ENCODE data around the gene STAT4. TPM values are rescaled to one million over a fixed set of nuclear protein-coding genes. Genes with fewer than 3 reads are reported as not detected.

The STAT4 gene
- total RNA-seq, 1 experiment from 2014 or later, result 0.44 TPM

GRCh38 chr2:191189112-191189635, 38.4 kb upstream of the STAT4 start:
- CTCF ChIA-PET, result no interaction called here
- Mint-ChIP-seq H3K4me1 (no peaks in the 10 kb centered on the region), H3K9me3 (peaks cover 8% of the 10 kb centered on the region), H3K36me3 (no peaks in the 10 kb centered on the region), H3K4me3 (no peak overlapping the region), H3K27ac (no peak overlapping the region), H3K27me3 (ENCODE audit: low read depth) (no peaks in the 10 kb centered on the region)
- no peak for DNase-seq (ENCODE audit: low spot score)
- no peak for TF ChIP-seq ZMAT4 (CRISPR knock-in tag; IDR thresholded peaks at IDR 0.05)
- TF ChIP-seq MLX (CRISPR knock-in tag; IDR thresholded peaks at IDR 0.05), result no peak
- no peak for TF ChIP-seq ETV6 (CRISPR knock-in tag; IDR thresholded peaks at IDR 0.05)
- TF ChIP-seq ZNF281 (CRISPR knock-in tag; IDR thresholded peaks at IDR 0.05), result no peak
- no peak for TF ChIP-seq FOXP1 (CRISPR knock-in tag; IDR thresholded peaks at IDR 0.05; ENCODE audit: borderline replicate concordance)
- TF ChIP-seq PREB (CRISPR knock-in tag; IDR thresholded peaks at IDR 0.05; ENCODE audit: borderline replicate concordance), result no peak
- no peak for TF ChIP-seq E2F4 (CRISPR knock-in tag; IDR thresholded peaks at IDR 0.05; ENCODE audit: borderline replicate concordance, low read depth)
- no peak for ATAC-seq
- POLR2A ChIA-PET, result no interaction called here

- no peak overlapping the region for H3K4me3 Mint-ChIP-seq
- H3K27ac Mint-ChIP-seq, result no peak overlapping the region
- ChIA-PET CTCF (no interaction called here), POLR2A (no interaction called here)
- H3K9me3 Mint-ChIP-seq, result peaks cover 8% of the 10 kb centered on the region
- DNase-seq (ENCODE audit: low spot score) (no peak), ATAC-seq (no peak)
- no peaks in the 10 kb centered on the region for H3K36me3 Mint-ChIP-seq
- TF ChIP-seq ZBTB43 (CRISPR knock-in tag; IDR thresholded peaks at IDR 0.05) (no peak), MAX (CRISPR knock-in tag; IDR thresholded peaks at IDR 0.05) (no peak), E2F1 (CRISPR knock-in tag; IDR thresholded peaks at IDR 0.05) (no peak), GRHL2 (CRISPR knock-in tag; IDR thresholded peaks at IDR 0.05; ENCODE audit: insufficient replicate concordance, severe bottlenecking) (no peak), ZNF425 (CRISPR knock-in tag; conservative IDR thresholded peaks at IDR 0.05) (no peak), ZNF121 (CRISPR knock-in tag; IDR thresholded peaks at IDR 0.05) (no peak), NR1H2 (CRISPR knock-in tag; IDR thresholded peaks at IDR 0.05) (no peak), ATF3 (CRISPR knock-in tag; conservative IDR thresholded peaks at IDR 0.05) (no peak), ELF4 (CRISPR knock-in tag; IDR thresholded peaks at IDR 0.05; ENCODE audit: low read depth) (no peak), NFE2L1 (CRISPR knock-in tag; IDR thresholded peaks at IDR 0.05) (no peak), GABPB1 (CRISPR knock-in tag; IDR thresholded peaks at IDR 0.05) (no peak)
- no peaks in the 10 kb centered on the region for H3K4me1 Mint-ChIP-seq
- no peaks in the 10 kb centered on the region for H3K27me3 Mint-ChIP-seq (ENCODE audit: low read depth)
Measured at GRCh38 chr2:191188550-191189093, 37.8 kb upstream of the STAT4 start.
